ENCODE measurements around the gene SQOR.

Gene SQOR

GRCh38 chr15:45664451-45664850 is 29.6 kb downstream of the SQOR start:
- no peak for DNase-seq

GRCh38 chr15:45665261-45665660 is 30.4 kb downstream of the SQOR start:
- no peak for DNase-seq

- no peak for DNase-seq
Observed at GRCh38 chr15:45666119-45666875, 31.5 kb downstream of the SQOR start.

GRCh38 chr15:45667002-45667401 is 32.2 kb downstream of the SQOR start:
- DNase-seq: no peak

GRCh38 chr15:45668386-45668785 is 33.6 kb downstream of the SQOR start:
- no peak for DNase-seq

GRCh38 chr15:45669422-45669821 is 34.6 kb downstream of the SQOR start:
- DNase-seq: no peak

GRCh38 chr15:45670091-45670490 is 35.3 kb downstream of the SQOR start:
- DNase-seq: no peak

- DNase-seq: no peak
Observed at GRCh38 chr15:45670511-45670910, 35.7 kb downstream of the SQOR start.

GRCh38 chr15:45674677-45675076 is 39.8 kb downstream of the SQOR start:
- no peak for DNase-seq

GRCh38 chr15:45677797-45678196 is 43.0 kb downstream of the SQOR start:
- DNase-seq: no peak

- no peak for DNase-seq
Observed at GRCh38 chr15:45678459-45679178, 43.8 kb downstream of the SQOR start.

GRCh38 chr15:45684533-45684932 is 49.7 kb downstream of the SQOR start:
- DNase-seq: no peak

GRCh38 chr15:45689616-45690015 is 54.8 kb downstream of the SQOR start:
- no peak for DNase-seq

- no peak for DNase-seq
Observed at GRCh38 chr15:45690581-45691260, 55.9 kb downstream of the SQOR start.

- DNase-seq: no peak
Observed at GRCh38 chr15:45701108-45701507, 66.3 kb downstream of the SQOR start.

- DNase-seq: no peak
Observed at GRCh38 chr15:45702041-45702440, 67.2 kb downstream of the SQOR start.

- no peak for DNase-seq
Observed at GRCh38 chr15:45703670-45704328, 69.0 kb downstream of the SQOR start.

GRCh38 chr15:45704329-45705249 is 69.8 kb downstream of the SQOR start:
- peak; percentile 46 for DNase-seq

GRCh38 chr15:45705510-45706473 is 71.0 kb downstream of the SQOR start:
- peak; percentile 81 for DNase-seq

- DNase-seq: no peak
Observed at GRCh38 chr15:45710657-45711056, 75.8 kb downstream of the SQOR start.
